Calu3 (cell line): Measurements from ENCODE around the gene PTPN23. TPM values are rescaled to one million over a fixed set of nuclear protein-coding genes. Genes with fewer than 3 reads are reported as not detected.

ENCODE experiments used
- BruUV-seq: library from RNA; stranded (reverse); fragments of 400-500 nt; replicated peaks from 2 replicates; lab custom pipeline; 2021; lab: Mats Ljungman, UMichigan
- CTCF ChIA-PET: fragments of 300-600 bp; sonication (Branson Sonifier 250); formaldehyde crosslinking; loops from one replicate; lab custom pipeline; 2022; ENCODE audit warnings: antibody characterized with exemption; lab: Charles Lee
- DNase-seq: peaks from one replicate; pipeline ENCODE4 v3.0.0; 2022
- H3K27ac Mint-ChIP-seq: one replicate; pipeline ENCODE4 v1.8.0; 2022; ENCODE audit warnings: mixed read lengths; ENCODE audit not compliant: unreplicated experiment
- H3K27me3 Mint-ChIP-seq: one replicate; pipeline ENCODE4 v1.8.0; 2022; ENCODE audit warnings: mixed read lengths; ENCODE audit not compliant: unreplicated experiment
- H3K36me3 Mint-ChIP-seq: one replicate; pipeline ENCODE4 v1.8.0; 2022; ENCODE audit warnings: mild to moderate bottlenecking, moderate library complexity, mixed read lengths; ENCODE audit not compliant: insufficient read depth, unreplicated experiment
- H3K4me1 Mint-ChIP-seq: one replicate; pipeline ENCODE4 v1.8.0; 2022; ENCODE audit warnings: mild to moderate bottlenecking, low read depth, mixed read lengths; ENCODE audit not compliant: unreplicated experiment
- H3K4me3 Mint-ChIP-seq: one replicate; pipeline ENCODE4 v1.8.0; 2022; ENCODE audit warnings: mild to moderate bottlenecking, low read depth, moderate library complexity, mixed read lengths; ENCODE audit not compliant: unreplicated experiment
- H3K9me3 Mint-ChIP-seq: one replicate; pipeline ENCODE4 v1.8.0; 2022; ENCODE audit warnings: low read depth, mixed read lengths; ENCODE audit not compliant: unreplicated experiment
- CTCF ChIP-seq: fragments of 200-600 bp; IDR thresholded peaks from one replicate; pipeline ENCODE4 v1.8.0; 2022; ENCODE audit warnings: antibody characterized with exemption; ENCODE audit not compliant: unreplicated experiment
- intact Hi-C: fragments of 100-400 bp; cut with micrococcal nuclease; formaldehyde crosslinking; loops from one replicate; pipeline ENCODE4 v1.10.0; 2022; ENCODE audit not compliant: unreplicated experiment
- total RNA-seq: library from RNA; stranded (reverse); gene quantifications from 2 replicates; pipeline ENCODE4 v1.2.3, GENCODE V29; 2022

The PTPN23 gene
- total RNA-seq, 1 experiment from 2014 or later, result 57.6 TPM

GRCh38 chr3:47434849-47435248, 54.0 kb downstream of the PTPN23 start:
- no peak overlapping the region for H3K4me3 Mint-ChIP-seq
- H3K4me1 Mint-ChIP-seq, result peaks cover 16% of the 10 kb centered on the region
- no TSS peak for BruUV-seq
- CTCF ChIA-PET, result interaction anchor here (0.7 to 0.8 kb wide), 2 partner anchors 14 to 1064 kb away, joined by 3 read pairs; partner anchors contain the start of gene CCR5
- no peaks in the 10 kb centered on the region for H3K9me3 Mint-ChIP-seq
- no peaks in the 10 kb centered on the region for H3K27me3 Mint-ChIP-seq
- DNase-seq, result no peak
- no peak overlapping the region for H3K27ac Mint-ChIP-seq
- intact Hi-C loops, result no loop called here
- peaks cover 19% of the 10 kb centered on the region for H3K36me3 Mint-ChIP-seq
- TF ChIP-seq CTCF, result no peak

- TF ChIP-seq CTCF, result no peak
- Mint-ChIP-seq H3K27ac (no peak overlapping the region), H3K36me3 (peaks cover 19% of the 10 kb centered on the region), H3K9me3 (no peaks in the 10 kb centered on the region), H3K27me3 (no peaks in the 10 kb centered on the region), H3K4me3 (no peak overlapping the region), H3K4me1 (peaks cover 16% of the 10 kb centered on the region)
- no peak for DNase-seq
- no TSS peak for BruUV-seq
- intact Hi-C loops, result no loop called here
- CTCF ChIA-PET, result interaction anchor here (0.7 kb wide), 1 partner anchor 35 kb away, joined by 3 read pairs; no protein-coding TSS in a partner anchor
Measured at GRCh38 chr3:47436180-47436579, 55.4 kb downstream of the PTPN23 start.

GRCh38 chr3:47440131-47440530, 59.3 kb downstream of the PTPN23 start:
- H3K4me3 Mint-ChIP-seq, result no peak overlapping the region
- no peak for DNase-seq
- CTCF ChIA-PET, result no interaction called here
- H3K4me1 Mint-ChIP-seq, result peaks cover 17% of the 10 kb centered on the region
- no peaks in the 10 kb centered on the region for H3K27me3 Mint-ChIP-seq
- H3K36me3 Mint-ChIP-seq, result peaks cover 16% of the 10 kb centered on the region
- no peak for TF ChIP-seq CTCF
- intact Hi-C loops, result no loop called here
- no TSS peak for BruUV-seq
- H3K9me3 Mint-ChIP-seq, result no peaks in the 10 kb centered on the region
- no peak overlapping the region for H3K27ac Mint-ChIP-seq

- H3K36me3 Mint-ChIP-seq, result peaks cover 16% of the 10 kb centered on the region
- CTCF ChIA-PET, result interaction anchor here (0.6 to 0.7 kb wide), 2 partner anchors 14 kb away, joined by 5 to 6 read pairs; no protein-coding TSS in a partner anchor
- H3K4me3 Mint-ChIP-seq, result no peak overlapping the region
- no peaks in the 10 kb centered on the region for H3K9me3 Mint-ChIP-seq
- intact Hi-C loops, result no loop called here
- peaks cover 17% of the 10 kb centered on the region for H3K4me1 Mint-ChIP-seq
- no peaks in the 10 kb centered on the region for H3K27me3 Mint-ChIP-seq
- no peak for DNase-seq
- TF ChIP-seq CTCF, result no peak
- TSS peak; percentile 26 for BruUV-seq
- no peak overlapping the region for H3K27ac Mint-ChIP-seq
Measured at GRCh38 chr3:47441796-47442551, 61.2 kb downstream of the PTPN23 start.
